Endothelial cell of umbilical vein (primary cell): Measurements from ENCODE around the gene CHI3L2. TPM values are rescaled to one million over a fixed set of nuclear protein-coding genes. Genes with fewer than 3 reads are reported as not detected.

Experiments used
- BruUV-seq: library from RNA; stranded (reverse); fragments of 400-500 nt; replicated peaks from 2 replicates; lab custom pipeline; 2021; lab: Mats Ljungman, UMichigan
- CTCF ChIA-PET: fragments of 300-600, 350-600 bp; sonication (Branson Sonifier 250); formaldehyde crosslinking; loops from one replicate; lab custom pipeline; 2021; ENCODE audit warnings: antibody characterized with exemption, inconsistent platforms; lab: Charles Lee
- POLR2A ChIA-PET: fragments of 300-600, 350-600 bp; sonication (Branson Sonifier 250); formaldehyde crosslinking; loops from one replicate; lab custom pipeline; 2021; ENCODE audit warnings: antibody characterized with exemption, inconsistent platforms; lab: Charles Lee
- DNase-seq: peaks from one replicate; pipeline ENCODE4 v3.0.0-alpha.2; 2011; ENCODE audit warnings: low read depth, low spot score
- FAIRE-seq: peaks from 2 replicates; lab custom pipeline; 2011; peaks lifted over from hg19 to GRCh38; lab: Jason Lieb, UNC
- H2AFZ ChIP-seq: 2 replicates; pipeline ENCODE4 v1.6.0; 2012; ENCODE audit warnings: low read depth, low read length, control low read depth, inconsistent platforms
- H3K27ac ChIP-seq: 2 replicates; pipeline ENCODE4 v1.5.1; 2011; ENCODE audit warnings: low read depth, mild to moderate bottlenecking, control low read depth, low read length, moderate library complexity; ENCODE audit not compliant: insufficient read depth
- H3K27me3 ChIP-seq, 2 experiments: 2 replicates each; pipeline versions ENCODE4 v1.6.0 to v1.6.1; 2011; ENCODE audit warnings: low read length in 2 of 2, mixed read lengths in 1 of 2; ENCODE audit not compliant: control insufficient read depth in 2 of 2, insufficient read depth in 2 of 2
- H3K36me3 ChIP-seq, 2 experiments: 2 replicates in 1 of 2; 3 replicates in 1 of 2; pipeline ENCODE4 v1.5.1; 2011; ENCODE audit warnings: low read length in 2 of 2, mild to moderate bottlenecking in 1 of 2, moderate library complexity in 1 of 2; ENCODE audit not compliant: control insufficient read depth in 2 of 2, insufficient read depth in 2 of 2; ENCODE audit errors: extremely low read depth in 1 of 2
- H3K4me1 ChIP-seq: 3 replicates; pipeline ENCODE4 v1.5.1; 2011; ENCODE audit warnings: mild to moderate bottlenecking, low read length; ENCODE audit not compliant: control insufficient read depth, insufficient read depth; ENCODE audit errors: extremely low read depth
- H3K4me2 ChIP-seq: 2 replicates; pipeline ENCODE4 v1.6.1; 2011; ENCODE audit warnings: low read length, control low read depth, mixed read lengths; ENCODE audit not compliant: insufficient read depth
- H3K4me3 ChIP-seq, 3 experiments: fragments of 200-600 bp in 1 of 3; sonication (generic), shearing (Covaris generic) in 1 of 3; replicated peaks in 1 of 3; 2 replicates each; pipeline ENCODE4 v1.5.1; 2011 to 2016; ENCODE audit warnings: control low read depth in 3 of 3, low read length in 3 of 3, mild to moderate bottlenecking in 2 of 3, inconsistent platforms in 1 of 3, low read depth in 1 of 3, moderate library complexity in 1 of 3; ENCODE audit not compliant: insufficient read depth in 1 of 3
- H3K79me2 ChIP-seq: 2 replicates; pipeline ENCODE4 v1.6.0; 2012; ENCODE audit warnings: low read length, inconsistent platforms; ENCODE audit not compliant: control insufficient read depth, insufficient read depth
- H3K9ac ChIP-seq: replicated peaks from 2 replicates; pipeline ENCODE3; 2011; ENCODE audit warnings: low read length, control low read depth; ENCODE audit not compliant: insufficient read depth; ENCODE audit errors: extremely low read depth
- H3K9me1 ChIP-seq: replicated peaks from 3 replicates; pipeline ENCODE4 v1.6.0; 2011; ENCODE audit warnings: mild to moderate bottlenecking, low read length; ENCODE audit not compliant: control insufficient read depth, insufficient read depth; ENCODE audit errors: extremely low read depth
- H3K9me3 ChIP-seq: replicated peaks from 2 replicates; pipeline ENCODE4 v1.5.1; 2012; ENCODE audit warnings: low read length, inconsistent platforms; ENCODE audit not compliant: control insufficient read depth, insufficient read depth
- H4K20me1 ChIP-seq: replicated peaks from 2 replicates; pipeline ENCODE3; 2011; ENCODE audit warnings: mild to moderate bottlenecking, low read length; ENCODE audit not compliant: control insufficient read depth, insufficient read depth; ENCODE audit errors: extremely low read depth
- CTCF ChIP-seq, 2 donors: IDR thresholded peaks; 1 replicate in 1 of 2; 2 replicates in 1 of 2; pipeline ENCODE4 v1.5.1; 2011; ENCODE audit warnings: low read length in 2 of 2, mild to moderate bottlenecking in 2 of 2, moderate library complexity in 2 of 2, control low read depth in 1 of 2, inconsistent platforms in 1 of 2, low read depth in 1 of 2; ENCODE audit not compliant: insufficient read depth in 1 of 2; ENCODE audit errors: extremely low read depth in 1 of 2
- GATA2 ChIP-seq: IDR thresholded peaks from 2 replicates; pipeline ENCODE4 v1.7.0; 2011; ENCODE audit warnings: low read depth, mild to moderate bottlenecking, moderate library complexity, mixed read lengths, low read length; ENCODE audit not compliant: insufficient read length, insufficient read depth
- JUN ChIP-seq: IDR thresholded peaks from 2 replicates; pipeline ENCODE4 v1.6.1; 2011; ENCODE audit warnings: borderline replicate concordance, low read depth; ENCODE audit not compliant: insufficient read length, insufficient read depth
- MAX ChIP-seq: IDR thresholded peaks from 2 replicates; pipeline ENCODE4 v1.6.1; 2011; ENCODE audit not compliant: insufficient read depth, insufficient read length
- MYC ChIP-seq: IDR thresholded peaks from one replicate; pipeline ENCODE4 v1.6.1; 2011; ENCODE audit warnings: mild to moderate bottlenecking, low read depth, low read length
- POLR2A ChIP-seq: IDR thresholded peaks from 2 replicates; pipeline ENCODE4 v1.6.1; 2012; ENCODE audit warnings: low read depth, mild to moderate bottlenecking, control low read depth, low read length
- dilution Hi-C: fragments of 300-500 bp; cut with MboI; formaldehyde crosslinking; loops from one replicate; pipeline ENCODE4 v1.15.0; 2019; ENCODE audit warnings: low sequenced_read_pairs; ENCODE audit not compliant: extremely low pct_ligation_motif_present
- intact Hi-C: fragments of 100-400 bp; cut with micrococcal nuclease; formaldehyde crosslinking; loops from one replicate; pipeline ENCODE4 v1.10.0; 2022
- polyA plus RNA-seq, 4 experiments: library from polyadenylated mRNA; depleted of rRNA in 3 of 4; stranded (reverse) in 3 of 4; unstranded in 1 of 4; fragments of >200 nt; gene quantifications; 2 replicates each; pipeline versions ENCODE4 v1.2.1 to v1.2.3, GENCODE V29; 2011 to 2012; ENCODE audit warnings: missing spikeins in 1 of 4
- total RNA-seq: library from RNA; stranded (reverse); gene quantifications from 2 replicates; pipeline ENCODE4 v1.2.3, GENCODE V29; 2021

CHI3L2 gene
- total and polyA plus RNA-seq, 2 donors (not counting 3 experiments of a cell fraction or from before 2014, with no cell fraction given), result not detected

GRCh38 chr1:111275780-111276433, 48.4 kb downstream of the CHI3L2 start:
- CTCF ChIA-PET, result interaction anchor here (1.5 kb wide), 1 partner anchor 9 kb away, joined by 3 read pairs; no protein-coding TSS in a partner anchor
- POLR2A ChIA-PET, result no interaction called here

More at GRCh38 chr1:111275780-111276433, 48.4 kb downstream of the CHI3L2 start:
- H3K9me1 ChIP-seq, result no peaks in the 10 kb centered on the region
- no peak overlapping the region for H3K4me2 ChIP-seq
- BruUV-seq, result no TSS peak
- H2AFZ ChIP-seq, result no peak overlapping the region
- no peak overlapping the region for H3K27ac ChIP-seq
- H3K27me3 ChIP-seq, result peaks cover 13 to 16% of the 10 kb centered on the region in 2 experiments
- FAIRE-seq (no peak), DNase-seq (no peak)
- TF ChIP-seq MYC (no peak), JUN (no peak), GATA2 (no peak), CTCF (IDR thresholded peaks at IDR 0.05; ENCODE audit: extremely low read depth in 1 of 2, insufficient read depth in 1 of 2, low read depth in 1 of 2, low read length in 2 of 2) (no peak), POLR2A (no peak), MAX (no peak)
- intact Hi-C loops (no loop called here), dilution Hi-C loops (no loop called here)
- no peaks in the 10 kb centered on the region for H3K4me1 ChIP-seq
- H3K36me3 ChIP-seq, result no peaks in the 10 kb centered on the region
- H3K79me2 ChIP-seq, result no peaks in the 10 kb centered on the region
- no peak overlapping the region for H3K9ac ChIP-seq
- H3K4me3 ChIP-seq, result no peak overlapping the region
- no peaks in the 10 kb centered on the region for H3K9me3 ChIP-seq
- H4K20me1 ChIP-seq, result no peaks in the 10 kb centered on the region
